GM12874 (cell line): ENCODE data around the gene CDKN2A.

ENCODE experiments used
- TF ChIP-seq, protein P1 (sequence below): IDR thresholded peaks from 2 replicates; pipeline ENCODE4 v1.5.1; 2011; ENCODE audit warnings: low read depth, mild to moderate bottlenecking, control low read depth, low read length, moderate library complexity; ENCODE audit not compliant: insufficient read depth

Gene CDKN2A

GRCh38 chr9:21974343-21974721 lies 19.9 kb downstream of the CDKN2A start:
- TF ChIP-seq, protein P1, sequence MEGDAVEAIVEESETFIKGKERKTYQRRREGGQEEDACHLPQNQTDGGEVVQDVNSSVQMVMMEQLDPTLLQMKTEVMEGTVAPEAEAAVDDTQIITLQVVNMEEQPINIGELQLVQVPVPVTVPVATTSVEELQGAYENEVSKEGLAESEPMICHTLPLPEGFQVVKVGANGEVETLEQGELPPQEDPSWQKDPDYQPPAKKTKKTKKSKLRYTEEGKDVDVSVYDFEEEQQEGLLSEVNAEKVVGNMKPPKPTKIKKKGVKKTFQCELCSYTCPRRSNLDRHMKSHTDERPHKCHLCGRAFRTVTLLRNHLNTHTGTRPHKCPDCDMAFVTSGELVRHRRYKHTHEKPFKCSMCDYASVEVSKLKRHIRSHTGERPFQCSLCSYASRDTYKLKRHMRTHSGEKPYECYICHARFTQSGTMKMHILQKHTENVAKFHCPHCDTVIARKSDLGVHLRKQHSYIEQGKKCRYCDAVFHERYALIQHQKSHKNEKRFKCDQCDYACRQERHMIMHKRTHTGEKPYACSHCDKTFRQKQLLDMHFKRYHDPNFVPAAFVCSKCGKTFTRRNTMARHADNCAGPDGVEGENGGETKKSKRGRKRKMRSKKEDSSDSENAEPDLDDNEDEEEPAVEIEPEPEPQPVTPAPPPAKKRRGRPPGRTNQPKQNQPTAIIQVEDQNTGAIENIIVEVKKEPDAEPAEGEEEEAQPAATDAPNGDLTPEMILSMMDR: no peak

GRCh38 chr9:21972361-21972760 lies 21.8 kb downstream of the CDKN2A start:
- TF ChIP-seq, protein P1: no peak

- TF ChIP-seq, protein P1: no peak
These were observed 23.2 kb downstream of the CDKN2A start for GRCh38 chr9:21970800-21971640.

GRCh38 chr9:21969951-21970799 lies 24.0 kb downstream of the CDKN2A start:
- TF ChIP-seq, protein P1: no peak

GRCh38 chr9:21969011-21969940 lies 24.9 kb downstream of the CDKN2A start:
- TF ChIP-seq, protein P1: no peak

DNA sequence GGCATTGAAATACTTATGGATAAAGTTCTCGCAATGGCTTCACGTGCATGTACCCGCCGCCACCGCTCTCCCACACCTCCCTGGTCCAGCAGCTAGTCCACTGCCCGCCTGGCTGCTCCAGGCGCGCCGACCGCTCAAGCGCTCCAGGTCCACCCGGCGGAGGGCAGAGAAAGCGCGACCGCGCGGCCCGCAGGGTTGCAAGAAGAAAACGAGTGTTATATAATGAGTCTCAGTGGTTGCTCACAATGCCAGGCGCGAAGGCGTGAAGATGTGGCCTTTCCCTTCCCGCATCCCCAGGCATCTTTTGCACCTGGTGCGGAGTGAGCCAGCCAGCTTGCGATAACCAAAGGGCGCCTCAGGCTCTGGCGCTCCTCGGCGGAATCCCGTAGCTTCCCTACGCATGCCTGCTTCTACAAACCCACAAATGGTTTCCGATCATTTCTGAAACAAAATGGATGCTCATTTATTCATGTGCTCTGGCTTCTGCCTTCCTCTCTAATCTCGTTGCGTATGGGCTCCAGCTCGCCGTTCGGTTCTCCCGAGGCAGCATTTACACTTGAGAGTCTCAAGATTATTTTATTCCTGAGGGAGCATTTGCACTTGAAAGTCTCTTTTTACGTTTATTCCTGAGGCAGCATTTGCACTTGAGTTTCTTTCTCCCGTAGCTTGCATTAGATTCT lies 25.7 kb downstream of the CDKN2A start:
- TF ChIP-seq, protein P1: no peak
